ENCODE measurements around the gene TMPRSS13. TPM values are rescaled to one million over a fixed set of nuclear protein-coding genes. Genes with fewer than 3 reads are reported as not detected.

TMPRSS13 gene
- total RNA-seq, 4 donors from 2014 or later: 0.22 to 0.51 TPM; not detected in 2

DNA sequence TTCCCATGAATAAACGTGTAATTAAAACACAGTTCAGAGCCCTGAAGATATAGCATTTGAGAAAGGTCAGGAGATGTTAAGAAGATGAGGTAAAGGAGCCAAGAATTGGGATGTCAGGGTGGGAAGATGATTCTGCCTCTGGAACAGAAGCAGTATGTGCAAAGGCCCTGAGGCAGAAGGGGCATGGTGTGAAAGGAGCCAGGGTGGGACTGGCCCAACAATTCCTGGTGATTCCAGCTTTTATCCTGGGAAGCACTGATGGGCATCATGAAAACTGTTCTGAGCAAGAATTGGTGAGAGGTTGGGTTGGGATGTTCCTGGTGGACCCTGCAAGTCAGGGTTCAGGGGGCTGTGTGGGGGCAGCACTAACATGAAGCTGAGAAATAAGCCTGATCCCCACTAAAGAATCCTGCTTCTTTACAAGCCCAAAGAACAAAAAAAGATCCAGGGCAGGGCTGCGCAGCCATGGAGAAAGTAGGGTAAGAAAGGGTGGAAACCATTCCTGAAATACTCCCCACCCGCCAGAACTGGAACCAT is 50.2 kb downstream of the TMPRSS13 start:
- TF ChIP-seq, protein P1, sequence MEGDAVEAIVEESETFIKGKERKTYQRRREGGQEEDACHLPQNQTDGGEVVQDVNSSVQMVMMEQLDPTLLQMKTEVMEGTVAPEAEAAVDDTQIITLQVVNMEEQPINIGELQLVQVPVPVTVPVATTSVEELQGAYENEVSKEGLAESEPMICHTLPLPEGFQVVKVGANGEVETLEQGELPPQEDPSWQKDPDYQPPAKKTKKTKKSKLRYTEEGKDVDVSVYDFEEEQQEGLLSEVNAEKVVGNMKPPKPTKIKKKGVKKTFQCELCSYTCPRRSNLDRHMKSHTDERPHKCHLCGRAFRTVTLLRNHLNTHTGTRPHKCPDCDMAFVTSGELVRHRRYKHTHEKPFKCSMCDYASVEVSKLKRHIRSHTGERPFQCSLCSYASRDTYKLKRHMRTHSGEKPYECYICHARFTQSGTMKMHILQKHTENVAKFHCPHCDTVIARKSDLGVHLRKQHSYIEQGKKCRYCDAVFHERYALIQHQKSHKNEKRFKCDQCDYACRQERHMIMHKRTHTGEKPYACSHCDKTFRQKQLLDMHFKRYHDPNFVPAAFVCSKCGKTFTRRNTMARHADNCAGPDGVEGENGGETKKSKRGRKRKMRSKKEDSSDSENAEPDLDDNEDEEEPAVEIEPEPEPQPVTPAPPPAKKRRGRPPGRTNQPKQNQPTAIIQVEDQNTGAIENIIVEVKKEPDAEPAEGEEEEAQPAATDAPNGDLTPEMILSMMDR (IDR thresholded peaks at IDR 0.05; ENCODE audit: low read depth): no peak

DNA sequence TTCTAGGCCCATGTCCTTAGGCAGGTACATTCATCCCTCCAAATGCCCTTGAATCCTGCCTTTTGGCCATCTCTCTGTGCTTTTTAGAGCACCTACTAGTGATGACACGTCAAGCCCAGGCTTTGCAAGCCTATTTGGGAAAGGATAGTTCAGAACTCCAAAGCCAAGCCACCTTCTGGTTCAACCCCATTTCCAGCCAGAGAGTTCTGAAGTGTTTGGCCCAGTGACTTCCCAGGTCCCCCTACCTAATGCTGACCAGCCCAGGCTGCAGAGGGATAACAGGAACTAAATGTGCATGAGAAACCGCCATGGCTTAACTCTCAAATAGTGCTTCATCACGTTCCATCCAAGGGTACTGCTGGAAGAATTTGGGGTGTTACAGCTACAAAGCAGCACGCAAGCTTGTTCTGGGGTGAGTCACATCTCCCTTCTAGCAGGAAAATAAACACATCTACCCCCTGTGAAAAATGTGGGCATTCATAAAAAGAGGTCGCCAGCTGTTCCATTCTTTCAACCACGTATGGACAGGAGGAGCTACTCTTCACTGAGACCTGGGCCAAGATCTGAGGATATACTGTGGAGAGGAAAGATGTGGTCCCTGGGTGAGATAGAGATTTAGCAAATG is 50.8 kb downstream of the TMPRSS13 start:
- TF ChIP-seq, protein P1 (IDR thresholded peaks at IDR 0.05; ENCODE audit: low read depth): no peak

DNA sequence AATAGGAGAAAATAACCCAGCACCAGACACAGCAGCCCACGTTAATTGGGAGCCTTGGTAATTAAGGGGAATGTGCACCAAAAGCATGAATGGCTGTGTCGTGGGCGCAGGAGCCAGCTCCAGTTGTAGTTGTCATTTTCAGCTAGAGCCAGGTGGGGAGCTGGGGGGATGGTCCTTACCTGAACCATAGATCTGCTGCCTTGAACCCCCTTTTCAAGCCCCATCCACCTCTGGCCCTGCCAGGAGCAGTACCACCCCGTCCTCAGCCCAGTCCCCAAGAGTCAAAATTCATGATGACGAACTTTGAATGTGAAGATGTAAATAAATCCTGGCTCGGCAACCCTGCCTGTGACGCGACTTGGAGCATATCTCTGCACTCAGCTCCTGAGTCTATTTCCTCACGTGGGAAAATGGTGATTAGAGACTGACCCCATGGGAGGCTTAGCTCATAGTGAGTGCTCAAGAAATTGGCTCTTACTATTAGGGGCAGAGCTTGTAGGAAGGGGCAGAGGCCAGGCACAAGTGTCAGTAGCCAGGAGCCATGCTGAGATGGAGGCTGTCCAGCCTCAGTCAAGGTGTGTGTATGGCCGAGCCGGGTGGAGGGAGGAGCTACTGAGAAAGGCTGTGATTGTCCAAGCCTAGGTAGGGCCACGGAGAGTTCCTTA is 52.0 kb downstream of the TMPRSS13 start:
- TF ChIP-seq, protein P1 (IDR thresholded peaks at IDR 0.05; ENCODE audit: low read depth): no peak

DNA sequence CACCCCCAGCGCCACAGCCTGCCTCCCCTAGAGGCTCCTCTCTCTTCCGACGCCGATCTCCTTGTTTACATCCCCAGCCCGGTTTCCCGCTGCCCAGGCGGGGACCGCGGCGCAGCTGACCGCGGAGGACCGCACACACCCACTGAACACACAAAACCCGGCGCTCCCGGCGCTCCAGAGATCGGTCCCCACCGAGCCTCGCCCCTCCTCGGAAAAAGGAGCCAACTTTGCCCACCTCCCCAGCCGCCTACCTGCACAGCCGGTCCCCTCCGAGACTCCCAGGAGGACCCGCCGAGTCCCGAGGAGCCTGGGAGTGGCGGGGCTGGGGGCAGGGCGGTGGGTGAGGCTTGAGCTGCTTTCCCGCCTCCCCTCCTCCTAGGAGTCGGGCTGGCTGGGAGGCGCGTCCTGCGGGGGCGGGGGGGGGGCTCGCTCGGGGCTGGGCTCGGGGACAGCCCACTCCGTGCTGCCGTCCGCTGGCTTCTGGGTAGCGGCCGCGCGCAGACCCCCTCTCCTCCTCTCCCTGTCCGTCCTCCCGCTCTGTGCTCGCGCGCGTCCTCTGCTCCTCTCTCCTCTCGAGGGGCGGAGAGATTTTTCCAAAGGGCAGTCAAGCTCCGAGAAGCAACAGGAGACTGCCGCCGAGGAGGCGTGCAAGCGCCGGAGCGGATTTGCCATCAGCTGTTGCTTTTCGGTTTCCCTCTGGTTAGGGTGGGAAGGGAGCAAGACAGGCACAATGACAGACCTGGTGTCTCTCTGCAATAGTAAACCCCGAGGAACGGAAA is 52.7 kb downstream of the TMPRSS13 start, which contains the start of gene FXYD6:
TSS of gene FXYD6 (minus strand) at position 318 of the 779 bp plus-strand sequence. CDS start 33,882 bp downstream, outside the sequence.
- TF ChIP-seq, protein P1 (IDR thresholded peaks at IDR 0.05; ENCODE audit: low read depth): no peak

DNA sequence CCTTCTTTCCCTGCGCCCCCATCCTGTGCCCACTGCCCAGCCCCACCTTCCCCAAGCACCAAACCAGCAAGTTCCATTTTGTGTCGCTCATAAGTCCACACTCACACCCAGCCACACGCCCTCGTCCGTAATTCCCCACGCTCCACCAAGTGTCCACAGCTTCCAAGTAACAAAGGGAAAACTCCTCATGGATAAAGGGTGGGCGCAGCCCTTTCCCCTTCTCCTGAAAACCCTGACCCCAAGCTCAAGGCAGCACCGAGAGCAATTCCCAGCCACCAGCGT is 53.2 kb downstream of the TMPRSS13 start:
- TF ChIP-seq, protein P1 (IDR thresholded peaks at IDR 0.05; ENCODE audit: low read depth): no peak

DNA sequence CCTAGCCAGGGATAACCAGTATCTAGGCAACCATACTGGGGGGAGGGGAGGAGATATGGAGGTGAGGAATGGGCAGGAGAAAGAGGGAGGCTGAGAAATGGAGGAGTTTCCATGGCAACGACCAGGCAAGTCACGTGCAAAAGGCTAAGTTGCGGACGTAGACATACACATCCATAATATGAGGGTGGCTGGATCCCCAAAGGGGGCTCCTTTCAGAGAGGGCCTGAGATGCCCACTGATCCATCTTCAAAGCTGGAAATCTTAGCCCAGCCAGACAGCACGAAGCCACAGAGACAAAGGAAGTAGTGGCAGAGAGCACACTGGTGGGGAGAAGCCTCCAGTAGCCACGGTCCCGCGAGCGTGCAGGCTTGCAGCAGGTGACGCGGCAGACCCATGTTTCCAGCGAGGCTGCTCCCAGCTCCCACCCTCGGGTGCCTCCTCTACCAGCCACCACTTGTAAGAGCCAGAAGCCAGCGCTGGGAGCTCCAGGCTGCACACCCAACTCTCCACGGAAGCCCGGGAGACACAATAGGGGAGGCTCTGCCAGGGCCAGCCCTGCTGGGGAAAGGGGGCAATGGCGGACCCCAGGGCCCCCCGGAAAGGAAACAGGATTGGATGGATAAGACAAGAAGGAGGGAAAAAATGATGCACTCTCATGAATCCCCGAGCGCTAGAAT is 53.7 kb downstream of the TMPRSS13 start:
- TF ChIP-seq, protein P1 (IDR thresholded peaks at IDR 0.05; ENCODE audit: low read depth): no peak

All from subcutaneous adipose tissue (tissue), 4 donors.